GM18505 (cell line): ENCODE measurements around the gene KIF15.
"Not testable (repeated sequence)": the region's sequence is repeated elsewhere in the genome, so short reads cannot be mapped to it uniquely, and the experiment has no call there.

Source experiments
- ATAC-seq: cut with Tn5 transposase; IDR thresholded peaks from one replicate; pipeline ENCODE4 v1.9.1; 2021; ENCODE audit not compliant: unreplicated experiment
- POLR2A ChIP-seq: IDR thresholded peaks from 4 replicates; pipeline ENCODE4 v1.6.1; 2011; ENCODE audit warnings: borderline replicate concordance; ENCODE audit not compliant: insufficient read depth, insufficient read length; ENCODE audit errors: extremely low read depth

The KIF15 gene

DNA sequence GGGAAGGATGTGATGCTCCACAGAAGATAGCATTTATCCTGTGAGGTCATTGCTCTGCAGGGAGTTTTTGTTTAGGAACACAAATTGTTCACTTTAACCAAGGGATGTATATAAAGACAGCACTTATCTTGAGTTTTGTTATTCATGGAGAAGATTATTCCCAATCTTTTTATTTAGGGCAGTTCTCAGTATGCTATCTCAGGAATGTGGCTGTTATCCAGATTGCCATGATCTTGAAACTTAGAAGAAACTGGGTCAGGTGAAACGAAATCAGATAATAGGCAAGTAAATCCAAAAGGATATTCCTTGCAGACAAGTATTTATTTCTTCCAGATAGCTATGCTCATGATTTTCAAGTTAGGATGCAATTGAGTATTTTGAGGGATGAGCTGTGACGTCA, 80.8 kb downstream of the KIF15 start:
- no peak for TF ChIP-seq POLR2A

DNA sequence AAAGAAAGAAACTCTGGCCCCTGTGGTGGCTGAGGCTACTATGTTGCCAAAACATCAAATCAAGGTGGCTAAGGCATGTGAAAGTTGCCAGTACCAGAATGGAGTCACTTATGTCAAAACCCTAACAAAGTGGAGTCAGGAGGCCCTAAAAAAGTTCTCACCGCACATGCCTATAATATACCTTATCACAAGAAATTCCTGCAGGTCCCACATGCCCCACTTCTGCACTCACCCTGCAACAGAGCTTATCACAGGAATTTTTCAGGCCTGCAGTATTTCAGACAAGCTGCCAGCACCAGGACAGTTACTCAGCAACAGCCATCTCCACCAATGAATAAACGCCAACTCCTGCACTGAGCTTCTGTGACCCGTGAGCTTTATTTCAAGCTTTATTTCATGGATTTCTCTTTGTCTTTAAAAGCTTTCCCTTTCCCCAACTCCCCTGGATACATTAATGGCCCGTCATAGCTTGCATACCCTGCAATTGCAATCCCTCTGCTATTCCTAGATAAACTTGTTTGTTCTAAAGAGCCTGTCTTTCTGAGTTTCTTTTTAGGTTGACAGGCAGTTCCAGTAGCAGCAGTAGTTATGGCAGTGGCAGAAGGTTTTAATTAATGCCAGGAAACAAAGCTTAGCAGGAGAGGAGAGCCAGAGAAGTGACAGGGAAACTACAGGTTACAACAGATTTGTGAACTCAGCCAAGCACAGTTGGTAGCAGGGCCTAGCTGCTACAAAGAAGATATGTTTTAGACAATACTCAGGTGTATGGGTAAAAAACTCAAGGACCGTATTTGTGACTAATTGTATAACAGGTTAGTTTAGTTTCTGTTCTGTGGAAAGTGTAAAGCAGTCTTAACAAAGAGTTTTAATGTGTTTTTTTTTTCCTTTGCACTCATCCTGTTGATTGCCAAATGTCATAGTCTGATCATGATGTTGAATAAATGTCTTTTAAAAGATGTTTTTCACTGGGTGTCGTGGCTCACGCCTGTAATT, 84.2 kb downstream of the KIF15 start:
- ATAC-seq, result no peak
- no peak for TF ChIP-seq POLR2A

More for the DNA sequence above, 80.8 kb downstream of the KIF15 start:
- no peak for ATAC-seq

DNA sequence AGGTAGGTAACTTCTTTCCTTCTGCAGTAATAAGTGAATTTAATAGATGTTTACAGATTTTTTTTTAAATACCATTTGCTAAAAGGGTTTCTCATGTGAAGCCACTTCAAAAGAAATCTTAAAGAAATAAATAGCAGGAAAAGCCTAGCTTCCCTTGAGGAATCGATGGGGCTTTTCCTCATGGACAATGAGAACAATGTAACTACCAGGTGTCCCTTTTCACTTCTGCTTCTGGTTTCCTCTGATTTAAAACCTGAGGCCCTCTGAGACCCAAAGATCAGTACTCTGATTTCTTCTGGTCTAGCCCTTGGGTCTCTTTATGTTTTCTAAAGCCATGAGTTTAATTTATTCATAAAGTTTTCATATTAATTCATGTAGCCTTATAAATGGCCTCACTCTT, 87.0 kb downstream of the KIF15 start:
- no peak for ATAC-seq

DNA sequence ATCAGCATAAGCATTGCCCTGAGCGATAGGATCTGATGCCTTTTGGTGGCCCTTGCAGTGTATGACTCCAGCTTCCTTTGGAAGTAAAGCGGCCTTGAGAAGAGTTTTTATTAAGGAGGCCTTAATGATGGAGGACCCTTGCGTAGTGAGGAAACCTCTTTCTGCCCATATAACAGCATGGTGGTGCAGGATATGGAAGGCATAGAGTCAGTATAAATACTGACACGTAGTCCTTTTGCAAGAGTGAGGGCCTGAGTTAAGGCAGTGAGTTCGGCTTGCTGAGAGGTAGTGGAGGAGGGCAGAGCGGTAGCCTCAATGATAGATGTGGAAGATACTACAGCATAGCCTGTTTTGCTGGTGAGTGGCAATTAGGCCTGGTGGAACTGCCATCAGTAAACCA, 95.1 kb downstream of the KIF15 start:
- ATAC-seq, result not testable (repeated sequence)

More for the DNA sequence above, 87.0 kb downstream of the KIF15 start:
- no peak for TF ChIP-seq POLR2A

DNA sequence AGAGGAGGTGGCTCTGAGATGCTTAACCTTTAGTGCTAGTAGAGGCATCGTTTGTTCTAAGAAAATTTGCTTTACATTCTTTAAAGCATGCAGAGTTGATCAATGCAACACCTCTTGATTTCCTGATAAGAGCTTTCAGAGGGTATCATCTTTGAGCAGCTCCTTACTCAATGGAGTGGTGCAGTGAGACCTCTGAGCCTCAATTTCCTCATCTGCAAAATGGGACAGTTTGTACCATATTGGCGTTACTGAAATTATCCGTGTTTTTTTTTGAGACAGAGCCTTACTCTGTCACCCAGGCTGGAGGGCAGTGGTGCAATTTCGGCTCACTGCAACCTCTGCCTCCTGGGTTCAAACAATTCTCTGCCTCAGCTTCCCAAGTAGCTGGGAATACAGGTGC, 98.5 kb downstream of the KIF15 start:
- no peak for TF ChIP-seq POLR2A
- ATAC-seq, result no peak

DNA sequence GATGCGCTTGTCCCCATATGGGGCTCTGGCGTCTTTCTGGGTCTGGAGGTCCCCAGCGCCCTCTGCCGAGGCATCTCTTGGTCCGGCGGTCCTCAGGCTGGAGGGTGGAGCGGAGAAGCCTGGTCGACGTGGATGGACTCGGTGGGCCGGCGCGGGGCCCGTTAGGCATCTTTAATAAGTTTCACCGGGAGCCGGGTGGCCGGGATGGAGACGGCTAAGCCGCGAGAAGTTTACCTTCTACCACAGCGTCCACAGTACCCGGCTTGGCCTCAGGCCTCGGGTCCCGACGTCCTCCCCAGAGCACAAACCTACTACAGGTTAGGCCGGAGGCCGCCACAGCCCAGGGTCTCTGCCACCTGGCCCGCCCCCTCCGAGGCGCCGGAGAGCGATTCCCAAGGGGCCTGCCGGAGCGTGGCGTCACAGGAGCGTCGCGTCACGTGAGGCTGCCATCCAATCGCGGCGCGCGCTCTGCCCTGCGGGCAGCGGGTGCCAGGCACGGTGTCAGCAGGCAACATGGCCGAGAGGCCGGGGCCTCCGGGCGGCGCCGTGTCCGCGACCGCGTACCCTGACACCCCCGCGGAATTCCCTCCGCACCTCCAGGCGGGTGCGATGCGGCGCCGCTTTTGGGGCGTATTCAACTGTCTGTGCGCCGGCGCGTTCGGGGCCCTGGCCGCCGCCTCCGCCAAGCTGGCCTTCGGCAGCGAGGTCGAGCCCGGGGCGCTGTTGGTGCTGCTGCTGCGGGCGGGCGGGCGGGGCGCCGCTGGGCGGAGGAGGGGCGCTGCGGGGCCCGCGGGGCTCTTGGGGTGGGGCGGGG, 100.0 kb downstream of the KIF15 start, which contains the start of gene TMEM42:
TSS of gene TMEM42 (plus strand) at position 501 of the 814 bp plus-strand sequence. CDS start at position 514, 13 bp downstream.
- TF ChIP-seq POLR2A, result peak; percentile 91
- peak; percentile 94 for ATAC-seq

DNA sequence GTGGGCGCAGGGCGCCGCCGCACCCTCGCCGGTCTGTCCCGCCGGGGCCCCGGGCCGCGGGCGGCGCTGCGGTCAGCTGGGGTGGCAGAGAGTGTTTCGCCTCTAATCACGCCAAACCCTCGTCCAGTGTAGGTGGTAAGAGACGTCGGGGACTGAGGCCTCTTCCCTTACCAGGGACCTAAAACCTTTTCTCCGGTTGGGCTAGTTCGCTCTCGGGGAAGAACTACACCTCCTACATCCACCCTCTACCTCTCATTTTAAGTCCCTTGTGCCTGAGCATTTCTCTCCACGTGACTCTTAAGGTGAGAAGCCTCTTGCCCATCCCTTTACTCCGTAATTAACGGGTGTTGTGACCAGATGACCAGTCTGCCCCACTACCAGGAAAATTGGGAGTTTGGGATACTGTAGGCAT, 100.6 kb downstream of the KIF15 start:
- no peak for TF ChIP-seq POLR2A
- ATAC-seq, result no peak

DNA sequence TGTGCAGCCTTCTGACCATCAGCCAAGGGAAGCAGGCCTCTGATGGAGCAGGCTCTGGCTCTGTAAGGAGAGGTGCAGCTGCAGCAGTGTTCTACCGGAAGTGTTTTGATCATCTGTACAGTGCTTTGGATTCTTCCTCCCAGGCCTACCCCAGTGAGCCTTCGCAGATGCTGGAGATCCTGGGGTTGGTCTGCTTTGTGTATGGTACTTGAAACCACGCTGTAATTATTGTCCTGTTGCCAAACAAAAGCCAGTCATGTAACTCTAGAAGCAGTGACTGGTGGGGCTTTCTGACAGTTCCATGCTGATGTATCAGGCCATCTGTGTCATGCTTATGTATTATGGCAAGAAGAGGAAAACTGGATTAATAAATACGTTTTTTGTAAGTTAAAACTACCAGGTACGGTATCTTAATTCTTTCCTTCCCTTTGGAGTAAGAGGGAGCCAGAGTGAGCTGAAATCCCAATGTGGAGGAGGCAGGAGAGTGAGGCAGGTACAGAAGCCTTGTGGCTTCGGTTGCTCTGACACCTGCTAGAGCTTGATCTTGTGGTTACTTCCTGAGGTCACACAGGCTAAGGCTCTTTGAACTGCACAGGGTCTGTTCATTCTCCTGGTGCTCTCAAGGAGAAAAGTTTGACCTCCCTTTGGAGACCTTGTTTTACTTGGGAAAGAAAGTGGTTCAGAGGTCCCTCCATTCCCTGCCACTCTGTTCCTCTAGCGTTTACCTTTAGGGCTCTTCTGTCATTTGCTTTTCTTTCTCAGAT, 103.9 kb downstream of the KIF15 start:
- ATAC-seq, result no peak

DNA sequence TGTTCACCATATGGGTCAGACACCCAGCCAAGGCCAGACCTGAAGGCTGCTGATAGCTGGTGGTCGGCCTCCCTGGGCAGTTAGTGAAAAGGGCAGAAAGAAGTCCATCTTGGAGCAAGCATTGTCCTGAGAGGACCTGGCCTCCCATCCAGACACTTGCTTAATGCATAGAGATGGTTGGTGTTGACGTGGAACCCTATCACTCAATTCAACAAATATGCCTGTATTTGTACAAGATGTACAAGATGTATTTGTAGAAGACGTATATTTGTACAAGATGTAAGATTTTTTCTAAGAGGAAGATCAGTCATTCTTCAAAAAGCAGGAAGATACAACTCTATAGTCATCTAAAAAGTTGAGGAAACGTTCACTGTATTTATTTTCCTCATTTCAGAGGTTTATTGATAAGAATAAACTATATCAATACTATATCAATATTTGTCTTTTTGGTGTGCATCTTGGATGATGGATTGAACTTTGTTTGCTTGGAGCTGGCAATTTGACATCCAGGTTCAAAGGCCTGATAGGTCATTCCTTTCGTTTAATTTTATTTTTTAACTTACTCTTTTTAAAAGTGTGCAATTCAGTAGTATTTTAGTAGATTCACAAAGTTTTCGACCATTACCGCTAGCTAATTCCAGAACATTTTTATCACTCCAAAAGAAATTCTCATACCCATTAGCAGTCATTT, 106.0 kb downstream of the KIF15 start:
- no peak for TF ChIP-seq POLR2A
- no peak for ATAC-seq

More for the DNA sequence above, 103.9 kb downstream of the KIF15 start:
- TF ChIP-seq POLR2A, result no peak

DNA sequence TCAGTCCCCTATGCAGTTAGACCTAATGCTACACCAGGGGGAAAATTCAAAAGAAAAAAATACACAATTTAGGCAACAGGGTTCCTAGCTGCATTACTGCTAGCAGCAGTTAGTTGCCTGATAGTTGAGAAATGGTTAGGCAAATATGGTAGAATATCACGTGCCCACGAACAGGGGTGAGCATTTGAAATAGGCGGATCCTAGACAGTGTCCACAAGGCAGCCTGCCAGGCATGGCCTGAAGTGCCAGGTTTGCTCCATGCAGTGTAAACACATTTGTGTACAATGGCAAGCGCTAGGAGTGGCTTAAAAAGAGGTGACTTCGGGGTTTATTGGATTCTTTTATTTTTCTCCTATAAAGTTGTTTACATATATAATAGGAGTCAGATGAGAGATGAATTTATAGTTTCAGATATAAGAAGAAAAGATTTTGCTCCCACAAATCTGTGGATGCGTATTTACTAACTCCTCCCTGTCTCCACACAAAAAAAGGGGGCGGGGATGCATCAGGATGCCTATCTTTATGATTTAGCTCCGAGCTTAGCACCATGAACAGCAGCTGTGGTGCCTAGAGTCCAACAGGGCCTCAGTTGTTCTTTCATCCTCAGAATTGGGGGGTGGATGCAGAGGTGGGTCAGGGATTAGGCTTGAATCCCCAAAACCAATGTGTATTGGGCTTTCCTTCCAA, 108.9 kb downstream of the KIF15 start:
- ATAC-seq, result no peak
- no peak for TF ChIP-seq POLR2A

DNA sequence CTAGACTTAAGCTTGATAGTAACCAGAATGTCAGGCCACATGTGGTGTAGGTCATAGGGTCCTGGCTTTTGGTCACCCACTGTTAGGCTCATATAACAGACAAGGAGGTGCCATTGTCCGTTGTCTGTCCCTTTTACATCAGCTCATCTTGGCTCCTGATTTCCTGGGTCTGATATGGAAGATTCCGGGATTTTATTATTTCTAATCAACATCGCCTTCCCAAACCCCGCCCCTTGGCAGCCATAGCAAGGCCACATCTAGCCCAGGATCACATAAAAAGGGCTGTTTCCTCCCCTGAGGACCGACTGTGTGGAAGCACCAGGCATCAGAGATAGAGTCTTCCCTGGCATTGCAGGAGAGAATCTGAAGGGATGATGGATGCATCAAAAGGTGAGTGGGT, 112.7 kb downstream of the KIF15 start, which contains the start of gene TGM4:
TSS of gene TGM4 (plus strand) at position 301 of the 400 bp plus-strand sequence. CDS start at position 372, 71 bp downstream.
- TF ChIP-seq POLR2A, result no peak
- no peak for ATAC-seq

DNA sequence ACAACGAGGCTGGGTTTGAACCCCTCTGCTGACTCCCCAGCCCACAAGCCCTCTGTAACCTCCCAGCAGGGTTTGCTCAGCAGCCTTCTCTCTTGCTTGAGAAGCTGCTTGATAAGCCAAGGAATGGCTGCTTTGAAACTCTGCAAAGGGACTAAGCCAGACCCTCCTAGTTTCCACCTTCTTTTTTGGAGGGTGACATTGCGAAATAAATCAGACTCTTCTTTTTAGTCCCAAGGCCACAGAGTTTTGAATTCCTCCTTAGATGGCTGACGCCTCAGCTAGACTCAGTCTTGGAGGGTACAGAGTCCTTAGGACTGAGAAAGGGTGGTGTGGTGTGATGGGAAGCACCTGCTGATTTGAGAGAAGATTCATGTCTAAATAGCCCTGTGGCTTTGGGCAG, 114.0 kb downstream of the KIF15 start:
- TF ChIP-seq POLR2A, result no peak
- no peak for ATAC-seq
